ENCODE results near the gene HSPBP1. TPM values are rescaled to one million over a fixed set of nuclear protein-coding genes. Genes with fewer than 3 reads are reported as not detected.

Gene HSPBP1
- total and polyA plus RNA-seq, 2 of the 4 experiments (the other 2 are of a cell fraction): 21.0 to 43.2 TPM

DNA sequence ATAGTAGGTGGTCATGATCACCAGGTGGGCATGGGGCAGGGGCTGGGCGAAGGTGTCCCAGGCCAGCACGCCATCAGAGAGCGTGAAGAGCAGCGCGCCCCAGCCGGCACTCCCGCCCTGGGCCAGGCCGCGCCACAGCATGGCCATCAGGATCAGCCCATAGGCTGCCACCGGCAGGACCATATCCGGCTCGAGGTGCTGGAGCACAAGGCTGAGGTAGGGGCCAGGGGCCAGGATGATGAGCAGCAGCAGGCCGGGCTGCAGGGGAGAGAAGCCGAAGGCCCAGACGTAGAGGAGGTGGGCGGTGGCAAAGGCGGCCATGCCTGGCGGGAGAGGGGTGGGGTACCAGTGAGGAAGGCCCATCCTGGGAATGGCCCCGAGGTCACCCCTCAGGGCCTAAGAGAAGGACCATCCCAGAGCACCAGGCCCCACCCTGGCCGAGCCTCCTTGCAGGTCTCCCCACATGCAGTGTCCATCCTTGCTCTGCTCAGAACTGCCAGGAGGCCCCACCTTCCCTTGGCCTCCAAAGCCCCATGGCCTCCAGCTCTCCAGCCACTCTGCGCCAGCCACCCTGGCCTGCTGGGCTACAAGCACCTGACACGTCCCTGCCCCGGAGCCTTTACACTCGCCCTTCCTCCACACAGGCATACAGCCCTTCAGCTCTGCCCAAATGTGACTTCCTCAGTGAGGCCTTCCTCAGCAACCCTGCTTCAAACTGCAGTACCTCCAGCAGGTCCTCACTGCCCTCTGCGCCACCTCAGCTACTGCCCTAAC is 52.5 kb downstream of the HSPBP1 start:
- ATAC-seq (ENCODE audit: low read depth) (no peak), DNase-seq (no peak)
- Histone ChIP-seq H2BK20ac (ENCODE audit: low read depth, low read length) (no peak overlapping the region), H4K20me1 (ENCODE audit: insufficient read depth, low read length) (peaks cover 11% of the 10 kb centered on the region), H2BK5ac (ENCODE audit: low read depth, low read length, poor library complexity, severe bottlenecking) (no peak overlapping the region), H2AFZ (replicated peaks; ENCODE audit: low read length, poor library complexity) (no peak overlapping the region), H3K4me1 (ENCODE audit: control insufficient read depth, insufficient read depth, low read length) (no peaks in the 10 kb centered on the region), H4K91ac (ENCODE audit: insufficient read depth, low read depth, low read length) (no peak overlapping the region), H3K4ac (ENCODE audit: low read depth, low read length) (no peak overlapping the region), H3K9me1 (ENCODE audit: insufficient read depth, low read length) (0 out of 2 replicates have a peak, but pooled peaks cover 6% of the 10 kb centered on the region), H3K4me3 (ENCODE audit: insufficient read depth, low read depth, low read length) (no peak overlapping the region), H4K8ac (ENCODE audit: low read depth in 2 of 2, low read length in 2 of 2) (no peak overlapping the region), H3K27ac (ENCODE audit: insufficient read depth, low read length) (no peak overlapping the region), H3K79me1 (ENCODE audit: low read depth in 1 of 2, low read length in 2 of 2) (peaks cover 0 to 3% of the 10 kb centered on the region in 2 experiments; a peak in 1 of 4 replicates), H3K18ac (ENCODE audit: low read depth, low read length) (no peak overlapping the region), H2BK120ac (ENCODE audit: low read depth, low read length) (no peak overlapping the region), H3K9me3 (ENCODE audit: control insufficient read depth, insufficient read depth, low read length) (no peaks in the 10 kb centered on the region), H3K14ac (replicated peaks; ENCODE audit: low read depth, low read length) (no peak overlapping the region), H4K5ac (ENCODE audit: low read depth, low read length) (no peak overlapping the region), H3K4me2 (ENCODE audit: low read depth, low read length) (no peak overlapping the region), H3K27me3 (ENCODE audit: control insufficient read depth, insufficient read depth, low read length) (no peaks in the 10 kb centered on the region), H2BK15ac (ENCODE audit: low read depth, low read length) (no peak overlapping the region), H3K36me3 (ENCODE audit: control insufficient read depth, insufficient read depth, low read length) (peaks cover 45% of the 10 kb centered on the region), H3K9ac (ENCODE audit: low read depth, low read length) (no peak overlapping the region), H3K23ac (ENCODE audit: low read depth, low read length) (no peak overlapping the region), H2AK5ac (ENCODE audit: low read depth, low read length) (no peak overlapping the region), H2AK9ac (replicated peaks; ENCODE audit: low read depth, low read length, poor library complexity) (no peak overlapping the region), H3K56ac (ENCODE audit: extremely low read depth, insufficient read depth, low read length) (no peak overlapping the region)
- CTCF ChIA-PET: no interaction called here
- WGBS, 2 experiments (ENCODE audit: extremely low coverage in 2 of 2, insufficient read length in 1 of 2): 96% methylated on average over 15 of the region's 25 CpGs; no CpG with 5 or more reads in 1 of the 2 experiments
- intact Hi-C loops (cut with micrococcal nuclease) (no loop called here), in situ Hi-C loops (cut with MboI; ENCODE audit: low sequenced_read_pairs) (no loop called here), dilution Hi-C loops (cut with HindIII; ENCODE audit: low sequenced_read_pairs, unreplicated experiment) (no loop called here)
- POLR2A ChIA-PET (ENCODE audit: unreplicated experiment): no interaction called here
- TF ChIP-seq MAZ (IDR thresholded peaks at IDR 0.05; ENCODE audit: borderline replicate concordance, low read depth, low read length) (no peak), MXI1 (IDR thresholded peaks at IDR 0.05; ENCODE audit: borderline replicate concordance, low read depth, low read length) (no peak), POLR2A (IDR thresholded peaks at IDR 0.05; ENCODE audit: low read depth, low read length) (no peak), SMC3 (IDR thresholded peaks at IDR 0.05; ENCODE audit: low read depth, low read length) (no peak), CHD1 (IDR thresholded peaks at IDR 0.05; ENCODE audit: low read depth, low read length) (no peak), MAFK (IDR thresholded peaks at IDR 0.05; ENCODE audit: low read depth, low read length) (no peak)
- TF ChIP-seq, protein P1, sequence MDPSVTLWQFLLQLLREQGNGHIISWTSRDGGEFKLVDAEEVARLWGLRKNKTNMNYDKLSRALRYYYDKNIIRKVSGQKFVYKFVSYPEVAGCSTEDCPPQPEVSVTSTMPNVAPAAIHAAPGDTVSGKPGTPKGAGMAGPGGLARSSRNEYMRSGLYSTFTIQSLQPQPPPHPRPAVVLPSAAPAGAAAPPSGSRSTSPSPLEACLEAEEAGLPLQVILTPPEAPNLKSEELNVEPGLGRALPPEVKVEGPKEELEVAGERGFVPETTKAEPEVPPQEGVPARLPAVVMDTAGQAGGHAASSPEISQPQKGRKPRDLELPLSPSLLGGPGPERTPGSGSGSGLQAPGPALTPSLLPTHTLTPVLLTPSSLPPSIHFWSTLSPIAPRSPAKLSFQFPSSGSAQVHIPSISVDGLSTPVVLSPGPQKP (IDR thresholded peaks at IDR 0.05; ENCODE audit: borderline replicate concordance, low read depth, low read length): no peak
- TF ChIP-seq, protein P2, sequence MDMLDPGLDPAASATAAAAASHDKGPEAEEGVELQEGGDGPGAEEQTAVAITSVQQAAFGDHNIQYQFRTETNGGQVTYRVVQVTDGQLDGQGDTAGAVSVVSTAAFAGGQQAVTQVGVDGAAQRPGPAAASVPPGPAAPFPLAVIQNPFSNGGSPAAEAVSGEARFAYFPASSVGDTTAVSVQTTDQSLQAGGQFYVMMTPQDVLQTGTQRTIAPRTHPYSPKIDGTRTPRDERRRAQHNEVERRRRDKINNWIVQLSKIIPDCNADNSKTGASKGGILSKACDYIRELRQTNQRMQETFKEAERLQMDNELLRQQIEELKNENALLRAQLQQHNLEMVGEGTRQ (IDR thresholded peaks at IDR 0.05; ENCODE audit: low read depth, low read length): no peak
- no TSS peak for BruUV-seq (replicated peaks)
